A549 treated with CpdA at 1 μM for 4 hours (cell line): ENCODE results near the gene PGA5. TPM values are rescaled to one million over a fixed set of nuclear protein-coding genes. Genes with fewer than 3 reads are reported as not detected.

Source experiments
- total RNA-seq: library from RNA; stranded (reverse); fragments of 200-300 nt; extraction: Qiagen RNA extraction; gene quantifications from 5 replicates; pipeline ENCODE4 v1.2.3, GENCODE V29; 2022; ENCODE audit warnings: low read depth

PGA5 gene
- total RNA-seq = not detected in 5 replicates

GRCh38 chr11:61240875-61241274, at the start of gene PGA5:
TSS of gene PGA5 (plus strand) at chr11:61241175. CDS start at chr11:61241227, 52 bp downstream.

GRCh38 chr11:61202950-61203746, 37.8 kb upstream of the PGA5 start, which contains the start of gene PGA3:
TSS of gene PGA3 (plus strand) at chr11:61203515. CDS start at chr11:61203565, 50 bp downstream.

GRCh38 chr11:61222047-61222446, 18.9 kb upstream of the PGA5 start, which contains the start of gene PGA4:
TSS of gene PGA4 (plus strand) at chr11:61222347. CDS start at chr11:61222401, 54 bp downstream.

GRCh38 chr11:61294717-61295595, 54.0 kb downstream of the PGA5 start, which contains the start of gene VWCE:
TSS of gene VWCE (minus strand) at chr11:61295316. CDS start at chr11:61295037, 279 bp downstream.

Other genes with a start within 250 kb of the PGA5 start
- gene CD5, start 138.7 kb upstream of the PGA5 start, total RNA-seq = not detected in 5 replicates
- 15.9 to 18.7 TPM (median 18.2 TPM) in 5 replicates for gene VPS37C, start 79.7 kb upstream of the PGA5 start, total RNA-seq
- not detected in 5 replicates for gene PGA3, start 37.7 kb upstream of the PGA5 start, total RNA-seq
- not detected in 5 replicates for gene PGA4, start 18.8 kb upstream of the PGA5 start, total RNA-seq
- gene VWCE, start 54.1 kb downstream of the PGA5 start, total RNA-seq = 0.55 to 0.91 TPM (median 0.64 TPM) in 5 replicates
- 164 to 177 TPM (median 170 TPM) in 5 replicates for gene DDB1, start 91.9 kb downstream of the PGA5 start, total RNA-seq
- 42.7 to 75.6 TPM (median 69.4 TPM) in 5 replicates for gene TKFC, start 92.1 kb downstream of the PGA5 start, total RNA-seq
- 36.8 to 47.2 TPM (median 44.5 TPM) in 5 replicates for gene CYB561A3, start 120.7 kb downstream of the PGA5 start, total RNA-seq
- 94.4 to 122 TPM (median 113 TPM) in 5 replicates for gene TMEM138, start 121.2 kb downstream of the PGA5 start, total RNA-seq
- gene TMEM216, start 151.4 kb downstream of the PGA5 start, total RNA-seq = 16.0 to 19.4 TPM (median 17.9 TPM) in 5 replicates
- 70.5 to 77.6 TPM (median 70.8 TPM) in 5 replicates for gene CPSF7, start 188.8 kb downstream of the PGA5 start, total RNA-seq
- 32.1 to 50.3 TPM (median 46.1 TPM) in 5 replicates for gene SDHAF2, start 188.9 kb downstream of the PGA5 start, total RNA-seq